AG20443 (cell line): ENCODE results near the gene IPCEF1.
A peak's percentile ranks its signal among the peaks of the same experiment; 100 is the strongest.
"Not testable (repeated sequence)": the region's sequence is repeated elsewhere in the genome, so short reads cannot be mapped to it uniquely, and the experiment has no call there.

Experiments used
- DNase-seq: peaks from one replicate; pipeline ENCODE4 v3.0.0; 2012; ENCODE audit warnings: low spot score, mixed read lengths

The IPCEF1 gene

GRCh38 chr6:154246723-154247118 lies 109.9 kb downstream of the IPCEF1 start:
- DNase-seq: no peak

- DNase-seq: no peak
These were observed 111.1 kb downstream of the IPCEF1 start for GRCh38 chr6:154245506-154245905.

GRCh38 chr6:154243793-154244750 lies 112.5 kb downstream of the IPCEF1 start:
- no peak for DNase-seq

- DNase-seq: no peak
These were observed 113.8 kb downstream of the IPCEF1 start for GRCh38 chr6:154242617-154243357.

- no peak for DNase-seq
These were observed 115.0 kb downstream of the IPCEF1 start for GRCh38 chr6:154241581-154241980.

GRCh38 chr6:154241061-154241460 lies 115.5 kb downstream of the IPCEF1 start:
- not testable (repeated sequence) for DNase-seq

GRCh38 chr6:154239392-154239791 lies 117.2 kb downstream of the IPCEF1 start:
- no peak for DNase-seq

- DNase-seq: no peak
These were observed 117.8 kb downstream of the IPCEF1 start for GRCh38 chr6:154238831-154239230.

- no peak for DNase-seq
These were observed 119.8 kb downstream of the IPCEF1 start for GRCh38 chr6:154236646-154237301.

GRCh38 chr6:154234019-154234772 lies 122.4 kb downstream of the IPCEF1 start:
- no peak for DNase-seq

GRCh38 chr6:154233383-154233782 lies 123.2 kb downstream of the IPCEF1 start:
- no peak for DNase-seq

GRCh38 chr6:154232013-154232910 lies 124.3 kb downstream of the IPCEF1 start:
- no peak for DNase-seq

- DNase-seq: no peak
These were observed 125.5 kb downstream of the IPCEF1 start for GRCh38 chr6:154230910-154231595.

- no peak for DNase-seq
These were observed 126.2 kb downstream of the IPCEF1 start for GRCh38 chr6:154230393-154230792.

- no peak for DNase-seq
These were observed 126.8 kb downstream of the IPCEF1 start for GRCh38 chr6:154229786-154230185.

GRCh38 chr6:154228521-154228905 lies 128.1 kb downstream of the IPCEF1 start:
- DNase-seq: no peak

- DNase-seq: no peak
These were observed 128.6 kb downstream of the IPCEF1 start for GRCh38 chr6:154227862-154228520.

GRCh38 chr6:154226461-154226860 lies 130.1 kb downstream of the IPCEF1 start:
- DNase-seq: no peak

- DNase-seq: peak; percentile 9
These were observed 133.3 kb downstream of the IPCEF1 start for GRCh38 chr6:154223296-154223695.

GRCh38 chr6:154222716-154223115 lies 133.9 kb downstream of the IPCEF1 start:
- DNase-seq: no peak
